ENCODE results near the gene MTMR6. TPM values are rescaled to one million over a fixed set of nuclear protein-coding genes. Genes with fewer than 3 reads are reported as not detected.

MTMR6 gene
- polyA plus RNA-seq, 1 of the 3 experiments (the other 2 are of a cell fraction), result 4.8 TPM

GRCh38 chr13:25301347-25302113 is 14.2 kb upstream of the MTMR6 start, which contains the start of gene NUP58:
TSS of gene NUP58 (plus strand) at chr13:25301625. CDS start at chr13:25301774, 149 bp downstream.
- no peaks in the 10 kb centered on the region for H3K9me2 ChIP-seq
- POLR2A ChIA-PET, result no interaction called here
- H2AFZ ChIP-seq (ENCODE audit: low read depth), result peak within 1 kb of the TSS; percentile 99
- peaks cover 50% of the 10 kb centered on the region for H3K79me2 ChIP-seq (ENCODE audit: insufficient read depth)
- H3K4me2 ChIP-seq, result peak within 1 kb of the TSS; percentile 80
- H3K27me3 ChIP-seq (ENCODE audit: insufficient read depth), result no peaks in the 10 kb centered on the region
- H3K4me1 ChIP-seq (ENCODE audit: control insufficient read depth in 1 of 2, insufficient read depth in 2 of 2, low read depth in 1 of 2, low read length in 1 of 2), result peaks cover 6 to 11% of the 10 kb centered on the region in 2 experiments; a peak in 3 of 4 replicates
- H3K4me3 ChIP-seq (ENCODE audit: low read depth in 2 of 2, low read length in 1 of 2), result peak within 1 kb of the TSS; percentile 90 to 93
- CTCF ChIA-PET, result interaction anchor here (0.8 to 2.3 kb wide), 5 partner anchors 14 to 75 kb away, joined by 3 to 12 read pairs (median 3); no protein-coding TSS in a partner anchor
- H3F3A ChIP-seq (replicated peaks; ENCODE audit: insufficient read depth), result no peaks in the 10 kb centered on the region
- H3K36me3 ChIP-seq (replicated peaks in 1 of 2; ENCODE audit: control insufficient read depth in 1 of 2, insufficient read depth in 2 of 2, low read length in 1 of 2), result peaks cover 10 to 14% of the 10 kb centered on the region in 2 experiments
- WGBS (ENCODE audit: low lambda C conversion rate), result 1% methylated on average over 14 of the region's 64 CpGs
- peak; percentile 92 for DNase-seq
- no peaks in the 10 kb centered on the region for H3K9me3 ChIP-seq
- peak within 1 kb of the TSS; percentile 89 for H3K9ac ChIP-seq
- 0 out of 2 replicates have a peak, but pooled peaks cover 3% of the 10 kb centered on the region for H4K20me1 ChIP-seq (ENCODE audit: insufficient read depth)
- peak within 1 kb of the TSS; percentile 90 to 91 for H3K27ac ChIP-seq (ENCODE audit: low read depth in 2 of 2, low read length in 1 of 2)
- TF ChIP-seq YY1 (IDR thresholded peaks at IDR 0.05; ENCODE audit: low read depth) (no peak; the same call in 1 of the 2 replicates), SIN3A (IDR thresholded peaks at IDR 0.05; ENCODE audit: borderline replicate concordance, low read depth, low read length) (peak; percentile 70; the same call in 1 of the 2 replicates), SMC3 (IDR thresholded peaks at IDR 0.05; ENCODE audit: low read depth, low read length) (no peak), FOXJ3 (CRISPR knock-in tag; IDR thresholded peaks at IDR 0.05) (no peak), RAD21 (IDR thresholded peaks at IDR 0.05; ENCODE audit: low read length) (no peak), MEF2A (IDR thresholded peaks at IDR 0.05; ENCODE audit: borderline replicate concordance, low read depth) (no peak), GABPA (IDR thresholded peaks at IDR 0.05; ENCODE audit: low read depth) (peak; percentile 74), RFX5 (IDR thresholded peaks at IDR 0.05; ENCODE audit: low read length) (no peak), RCOR1 (IDR thresholded peaks at IDR 0.05; ENCODE audit: low read length) (peak; percentile 36; the same call in 1 of the 2 replicates), CTCF (IDR thresholded peaks at IDR 0.05) (no peak), GATA2 (CRISPR knock-in tag; IDR thresholded peaks at IDR 0.05) (no peak), MAX (IDR thresholded peaks at IDR 0.05; ENCODE audit: low read depth) (peak; percentile 90), RXRA (IDR thresholded peaks at IDR 0.05; ENCODE audit: borderline replicate concordance, low read depth) (no peak), JUND (IDR thresholded peaks at IDR 0.05) (no peak), TCF12 (IDR thresholded peaks at IDR 0.05) (peak; percentile 17; the same call in 1 of the 2 replicates), CHD2 (IDR thresholded peaks at IDR 0.05; ENCODE audit: low read length, partially characterized antibody) (peak; percentile 87), TEAD4 (IDR thresholded peaks at IDR 0.05; ENCODE audit: borderline replicate concordance, insufficient read depth) (no peak), EP300 (IDR thresholded peaks at IDR 0.05; ENCODE audit: borderline replicate concordance in 1 of 2, low read depth in 1 of 2, low read length in 1 of 2) (no peak), IRF3 (IDR thresholded peaks at IDR 0.05; ENCODE audit: low read depth, low read length) (no peak), FOXM1 (IDR thresholded peaks at IDR 0.05; ENCODE audit: low read depth) (no peak), NFIC (IDR thresholded peaks at IDR 0.05; ENCODE audit: borderline replicate concordance) (no peak), FOSL2 (IDR thresholded peaks at IDR 0.05; ENCODE audit: borderline replicate concordance, low read depth) (no peak), NRF1 (IDR thresholded peaks at IDR 0.05; ENCODE audit: low read depth, low read length) (peak; percentile 46; the same call in 1 of the 2 replicates), EZH2phosphoT487 (IDR thresholded peaks at IDR 0.05; ENCODE audit: borderline replicate concordance, low read depth) (no peak), TAF1 (IDR thresholded peaks at IDR 0.05; ENCODE audit: borderline replicate concordance, low read depth, low read length) (peak; percentile 80; the same call in 1 of the 2 replicates), USF1 (IDR thresholded peaks at IDR 0.05; ENCODE audit: borderline replicate concordance, low read depth) (no peak), MXI1 (IDR thresholded peaks at IDR 0.05; ENCODE audit: low read depth, low read length) (peak; percentile 87)

All from SK-N-SH (cell line).